Endometrial microvascular endothelial cells (primary cell): Measurements from ENCODE around the gene LIN7A. TPM values are rescaled to one million over a fixed set of nuclear protein-coding genes. Genes with fewer than 3 reads are reported as not detected.

Experiments
- in situ Hi-C: cut with HindIII; loops from 2 replicates; pipeline ENCODE4 v1.10.0; 2017; ENCODE audit warnings: low sequenced_read_pairs, low pct_unique_long_range_greater_than_20kb; ENCODE audit errors: inconsistent ontology term
- total RNA-seq: library from RNA; depleted of rRNA; stranded (reverse); fragments of >200 nt; gene quantifications from one replicate; pipeline ENCODE4 v1.2.3, GENCODE V29; 2015; ENCODE audit errors: inconsistent ontology term

Gene LIN7A
- total RNA-seq: 0.46 TPM

- in situ Hi-C loops: no loop called here
Measured at GRCh38 chr12:80937391-80938238, at the start of gene LIN7A. LIN7A (minus strand) TSS chr12:80937934; CDS start chr12:80937722, 212 bp downstream.

GRCh38 chr12:80986224-80986623 is 48.5 kb upstream of the LIN7A start:
- in situ Hi-C loops: no loop called here

GRCh38 chr12:80979816-80980215 is 42.1 kb upstream of the LIN7A start:
- in situ Hi-C loops: no loop called here

GRCh38 chr12:80979251-80979650 is 41.5 kb upstream of the LIN7A start:
- in situ Hi-C loops: no loop called here

GRCh38 chr12:80977346-80977745 is 39.6 kb upstream of the LIN7A start:
- in situ Hi-C loops: no loop called here

GRCh38 chr12:80968326-80968725 is 30.6 kb upstream of the LIN7A start:
- in situ Hi-C loops: no loop called here

- in situ Hi-C loops: no loop called here
Measured at GRCh38 chr12:80967565-80967964, 29.8 kb upstream of the LIN7A start.

GRCh38 chr12:80966001-80966400 is 28.3 kb upstream of the LIN7A start:
- in situ Hi-C loops: no loop called here

GRCh38 chr12:80958162-80958561 is 20.4 kb upstream of the LIN7A start:
- in situ Hi-C loops: no loop called here

GRCh38 chr12:80954857-80955520 is 17.3 kb upstream of the LIN7A start:
- in situ Hi-C loops: no loop called here

- in situ Hi-C loops: no loop called here
Measured at GRCh38 chr12:80952443-80952842, 14.7 kb upstream of the LIN7A start.

GRCh38 chr12:80946591-80946990 is 8.9 kb upstream of the LIN7A start:
- in situ Hi-C loops: no loop called here

- in situ Hi-C loops: no loop called here
Measured at GRCh38 chr12:80943338-80943737, 5.6 kb upstream of the LIN7A start.

- in situ Hi-C loops: no loop called here
Measured at GRCh38 chr12:80941916-80942315, 4.2 kb upstream of the LIN7A start.

- in situ Hi-C loops: no loop called here
Measured at GRCh38 chr12:80939231-80939950, 1.7 kb upstream of the LIN7A start.

- in situ Hi-C loops: no loop called here
Measured at GRCh38 chr12:80938397-80938796, 663 bp upstream of the LIN7A start.

GRCh38 chr12:80936642-80937390 is 918 bp downstream of the LIN7A start:
- in situ Hi-C loops: no loop called here

GRCh38 chr12:80936353-80936641 is 1.4 kb downstream of the LIN7A start:
- in situ Hi-C loops: no loop called here

GRCh38 chr12:80935111-80935510 is 2.6 kb downstream of the LIN7A start:
- in situ Hi-C loops: no loop called here
